ENCODE measurements around the gene HPN.

The HPN gene

GRCh38 chr19:35034005-35034502 is 7.5 kb upstream of the HPN start:
- no peak overlapping the region for H2AFZ ChIP-seq (ENCODE audit: low read depth, low read length)
- no peaks in the 10 kb centered on the region for H3K36me3 ChIP-seq (replicated peaks; ENCODE audit: low read depth, low read length)
- H3K9ac ChIP-seq (ENCODE audit: low read length): no peak overlapping the region
- H3K4me1 ChIP-seq (ENCODE audit: low read length): no peaks in the 10 kb centered on the region
- H3K27ac ChIP-seq (ENCODE audit: low read length): no peak overlapping the region
- H3K4me2 ChIP-seq (ENCODE audit: low read length): no peak overlapping the region
- no peaks in the 10 kb centered on the region for H3K9me3 ChIP-seq (ENCODE audit: insufficient read depth, low read length)
- H4K20me1 ChIP-seq (ENCODE audit: insufficient read depth, low read length): no peaks in the 10 kb centered on the region
- H3K79me2 ChIP-seq (ENCODE audit: low read length): no peaks in the 10 kb centered on the region
- H3K4me3 ChIP-seq (ENCODE audit: low read length): no peak overlapping the region
- TF ChIP-seq EZH2phosphoT487 (IDR thresholded peaks at IDR 0.05; ENCODE audit: low read depth): no peak
- TF ChIP-seq, protein P1, sequence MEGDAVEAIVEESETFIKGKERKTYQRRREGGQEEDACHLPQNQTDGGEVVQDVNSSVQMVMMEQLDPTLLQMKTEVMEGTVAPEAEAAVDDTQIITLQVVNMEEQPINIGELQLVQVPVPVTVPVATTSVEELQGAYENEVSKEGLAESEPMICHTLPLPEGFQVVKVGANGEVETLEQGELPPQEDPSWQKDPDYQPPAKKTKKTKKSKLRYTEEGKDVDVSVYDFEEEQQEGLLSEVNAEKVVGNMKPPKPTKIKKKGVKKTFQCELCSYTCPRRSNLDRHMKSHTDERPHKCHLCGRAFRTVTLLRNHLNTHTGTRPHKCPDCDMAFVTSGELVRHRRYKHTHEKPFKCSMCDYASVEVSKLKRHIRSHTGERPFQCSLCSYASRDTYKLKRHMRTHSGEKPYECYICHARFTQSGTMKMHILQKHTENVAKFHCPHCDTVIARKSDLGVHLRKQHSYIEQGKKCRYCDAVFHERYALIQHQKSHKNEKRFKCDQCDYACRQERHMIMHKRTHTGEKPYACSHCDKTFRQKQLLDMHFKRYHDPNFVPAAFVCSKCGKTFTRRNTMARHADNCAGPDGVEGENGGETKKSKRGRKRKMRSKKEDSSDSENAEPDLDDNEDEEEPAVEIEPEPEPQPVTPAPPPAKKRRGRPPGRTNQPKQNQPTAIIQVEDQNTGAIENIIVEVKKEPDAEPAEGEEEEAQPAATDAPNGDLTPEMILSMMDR (IDR thresholded peaks at IDR 0.05; ENCODE audit: low read depth, low read length): no peak
- H3K27me3 ChIP-seq (ENCODE audit: low read depth, low read length): 0 out of 2 replicates have a peak, but pooled peaks cover 5% of the 10 kb centered on the region

DNA sequence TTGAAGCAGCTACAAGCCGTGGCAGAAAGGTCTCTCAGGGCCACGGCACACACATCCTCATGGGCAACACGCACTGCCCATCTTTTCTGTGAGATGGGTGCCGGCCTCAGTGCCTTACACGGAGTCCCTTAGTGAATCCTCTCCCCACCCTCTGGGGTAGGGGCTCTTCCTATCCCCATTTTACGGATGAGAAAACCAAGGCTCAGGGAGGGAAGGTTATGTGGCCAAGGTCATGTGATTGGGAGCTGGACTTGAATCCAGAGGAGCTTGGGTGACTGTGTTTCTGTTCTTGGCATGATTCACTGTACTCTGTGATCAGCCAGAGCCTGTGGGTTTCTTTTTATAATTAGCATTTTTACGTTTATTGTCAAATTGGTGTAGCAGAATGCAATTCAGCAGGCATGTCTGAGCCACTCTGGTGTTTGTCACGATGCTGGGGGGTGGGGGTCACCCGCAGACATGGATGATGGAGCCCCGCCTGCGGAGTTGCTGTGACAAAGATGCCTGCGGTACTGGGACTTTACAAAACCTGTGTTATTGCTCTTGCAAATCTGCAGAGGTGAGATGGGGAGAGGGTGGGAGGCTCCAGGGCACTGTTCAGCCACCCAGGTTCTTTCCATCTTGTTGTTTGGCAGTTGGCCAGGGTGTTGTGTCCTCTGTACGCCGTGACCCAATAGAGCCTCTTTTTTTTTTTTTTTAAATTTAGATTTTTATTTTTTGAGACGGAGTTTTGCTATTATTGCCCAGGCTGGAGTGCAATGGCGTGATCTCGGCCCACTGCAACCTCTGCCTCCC is 6.7 kb upstream of the HPN start:
- Histone ChIP-seq H4K20me1 (ENCODE audit: insufficient read depth, low read length) (no peaks in the 10 kb centered on the region), H3K9me3 (ENCODE audit: insufficient read depth, low read length) (no peaks in the 10 kb centered on the region), H3K9ac (ENCODE audit: low read length) (no peak overlapping the region), H3K4me1 (ENCODE audit: low read length) (no peaks in the 10 kb centered on the region), H3K79me2 (ENCODE audit: low read length) (no peaks in the 10 kb centered on the region), H2AFZ (ENCODE audit: low read depth, low read length) (no peak overlapping the region), H3K4me3 (ENCODE audit: low read length) (no peak overlapping the region), H3K27me3 (ENCODE audit: low read depth, low read length) (0 out of 2 replicates have a peak, but pooled peaks cover 5% of the 10 kb centered on the region), H3K27ac (ENCODE audit: low read length) (no peak overlapping the region), H3K4me2 (ENCODE audit: low read length) (no peak overlapping the region), H3K36me3 (replicated peaks; ENCODE audit: low read depth, low read length) (no peaks in the 10 kb centered on the region)
- TF ChIP-seq EZH2phosphoT487 (IDR thresholded peaks at IDR 0.05; ENCODE audit: low read depth): no peak

- Histone ChIP-seq H3K4me2 (ENCODE audit: low read length) (no peak overlapping the region), H3K9ac (ENCODE audit: low read length) (no peak overlapping the region), H4K20me1 (ENCODE audit: insufficient read depth, low read length) (no peaks in the 10 kb centered on the region), H3K27me3 (ENCODE audit: low read depth, low read length) (peaks cover 4% of the 10 kb centered on the region; the same call in 1 of the 2 replicates), H3K79me2 (ENCODE audit: low read length) (no peaks in the 10 kb centered on the region), H3K4me3 (ENCODE audit: low read length) (no peak overlapping the region), H3K9me3 (ENCODE audit: insufficient read depth, low read length) (no peaks in the 10 kb centered on the region), H3K36me3 (replicated peaks; ENCODE audit: low read depth, low read length) (no peaks in the 10 kb centered on the region), H3K27ac (ENCODE audit: low read length) (no peak overlapping the region), H3K4me1 (ENCODE audit: low read length) (no peaks in the 10 kb centered on the region), H2AFZ (ENCODE audit: low read depth, low read length) (no peak overlapping the region)
- TF ChIP-seq, protein P1 (IDR thresholded peaks at IDR 0.05; ENCODE audit: low read depth, low read length): no peak
- no peak for TF ChIP-seq EZH2phosphoT487 (IDR thresholded peaks at IDR 0.05; ENCODE audit: low read depth)
Measured at GRCh38 chr19:35037716-35038622, 3.6 kb upstream of the HPN start.

- H4K20me1 ChIP-seq (ENCODE audit: insufficient read depth, low read length): no peaks in the 10 kb centered on the region
- H3K27ac ChIP-seq (ENCODE audit: low read length): no peak overlapping the region
- no peaks in the 10 kb centered on the region for H3K79me2 ChIP-seq (ENCODE audit: low read length)
- H2AFZ ChIP-seq (ENCODE audit: low read depth, low read length): no peak overlapping the region
- H3K4me1 ChIP-seq (ENCODE audit: low read length): no peaks in the 10 kb centered on the region
- H3K27me3 ChIP-seq (ENCODE audit: low read depth, low read length): peaks cover 13% of the 10 kb centered on the region
- H3K4me3 ChIP-seq (ENCODE audit: low read length): no peak overlapping the region
- TF ChIP-seq EZH2phosphoT487 (IDR thresholded peaks at IDR 0.05; ENCODE audit: low read depth): no peak
- TF ChIP-seq, protein P1 (IDR thresholded peaks at IDR 0.05; ENCODE audit: low read depth, low read length): no peak
- no peaks in the 10 kb centered on the region for H3K36me3 ChIP-seq (replicated peaks; ENCODE audit: low read depth, low read length)
- no peak overlapping the region for H3K9ac ChIP-seq (ENCODE audit: low read length)
- no peaks in the 10 kb centered on the region for H3K9me3 ChIP-seq (ENCODE audit: insufficient read depth, low read length)
- no peak overlapping the region for H3K4me2 ChIP-seq (ENCODE audit: low read length)
Measured at GRCh38 chr19:35038623-35039512, 2.7 kb upstream of the HPN start.

All from OCI-LY3 (cell line).